Neural cell (in vitro differentiated cells): ENCODE data around the gene SH3PXD2A.

Experiments
- POLR2AphosphoS5 ChIP-seq: IDR thresholded peaks from 2 replicates; pipeline ENCODE4 v1.6.1; 2012
- SMC3 ChIP-seq: fragments of 450-650 bp; conservative IDR thresholded peaks from 2 replicates; pipeline ENCODE4 v1.6.1; 2014; ENCODE audit warnings: antibody characterized with exemption, mild to moderate bottlenecking, moderate library complexity; ENCODE audit not compliant: poor library complexity
- TF ChIP-seq, protein P1 (sequence below): fragments of 450-650 bp; IDR thresholded peaks from 2 replicates; pipeline ENCODE4 v1.5.1; 2014; ENCODE audit warnings: antibody characterized with exemption, mild to moderate bottlenecking, moderate library complexity; ENCODE audit not compliant: poor library complexity, severe bottlenecking
- TF ChIP-seq, protein P2 (sequence below): IDR thresholded peaks from 2 replicates; pipeline ENCODE4 v1.6.1; 2012; ENCODE audit warnings: borderline replicate concordance

DNA sequence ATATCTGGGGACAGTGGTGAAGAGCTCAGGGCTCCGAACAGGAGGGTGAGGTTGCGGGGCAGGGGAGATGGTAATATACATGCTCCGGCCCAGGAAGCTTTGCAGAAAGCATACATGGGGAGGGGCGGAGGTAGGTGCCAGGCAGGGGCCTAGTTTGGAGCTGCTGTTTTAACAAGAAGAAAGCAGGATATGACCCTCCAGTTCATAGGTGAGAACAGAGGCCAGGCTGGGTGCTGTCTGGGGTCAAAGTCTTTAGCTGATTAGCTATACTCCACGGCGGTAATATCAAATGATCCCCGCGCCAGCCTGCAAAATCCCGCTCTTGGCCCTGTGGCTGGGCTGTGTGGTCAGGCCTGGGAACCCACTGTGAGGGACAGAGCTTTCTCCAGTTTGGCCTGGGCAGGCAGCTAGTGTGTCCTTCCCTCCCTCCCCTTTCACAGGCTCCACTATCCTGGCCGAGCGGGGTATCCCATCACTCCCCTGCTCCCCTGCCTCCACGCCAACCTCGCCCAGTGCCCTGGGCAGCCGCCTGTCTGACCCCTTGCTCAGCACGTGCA is 266.2 kb downstream of the SH3PXD2A start:
- TF ChIP-seq, protein P1, sequence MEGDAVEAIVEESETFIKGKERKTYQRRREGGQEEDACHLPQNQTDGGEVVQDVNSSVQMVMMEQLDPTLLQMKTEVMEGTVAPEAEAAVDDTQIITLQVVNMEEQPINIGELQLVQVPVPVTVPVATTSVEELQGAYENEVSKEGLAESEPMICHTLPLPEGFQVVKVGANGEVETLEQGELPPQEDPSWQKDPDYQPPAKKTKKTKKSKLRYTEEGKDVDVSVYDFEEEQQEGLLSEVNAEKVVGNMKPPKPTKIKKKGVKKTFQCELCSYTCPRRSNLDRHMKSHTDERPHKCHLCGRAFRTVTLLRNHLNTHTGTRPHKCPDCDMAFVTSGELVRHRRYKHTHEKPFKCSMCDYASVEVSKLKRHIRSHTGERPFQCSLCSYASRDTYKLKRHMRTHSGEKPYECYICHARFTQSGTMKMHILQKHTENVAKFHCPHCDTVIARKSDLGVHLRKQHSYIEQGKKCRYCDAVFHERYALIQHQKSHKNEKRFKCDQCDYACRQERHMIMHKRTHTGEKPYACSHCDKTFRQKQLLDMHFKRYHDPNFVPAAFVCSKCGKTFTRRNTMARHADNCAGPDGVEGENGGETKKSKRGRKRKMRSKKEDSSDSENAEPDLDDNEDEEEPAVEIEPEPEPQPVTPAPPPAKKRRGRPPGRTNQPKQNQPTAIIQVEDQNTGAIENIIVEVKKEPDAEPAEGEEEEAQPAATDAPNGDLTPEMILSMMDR: no peak
- no peak for TF ChIP-seq SMC3
- no peak for TF ChIP-seq POLR2AphosphoS5
- TF ChIP-seq, protein P2, sequence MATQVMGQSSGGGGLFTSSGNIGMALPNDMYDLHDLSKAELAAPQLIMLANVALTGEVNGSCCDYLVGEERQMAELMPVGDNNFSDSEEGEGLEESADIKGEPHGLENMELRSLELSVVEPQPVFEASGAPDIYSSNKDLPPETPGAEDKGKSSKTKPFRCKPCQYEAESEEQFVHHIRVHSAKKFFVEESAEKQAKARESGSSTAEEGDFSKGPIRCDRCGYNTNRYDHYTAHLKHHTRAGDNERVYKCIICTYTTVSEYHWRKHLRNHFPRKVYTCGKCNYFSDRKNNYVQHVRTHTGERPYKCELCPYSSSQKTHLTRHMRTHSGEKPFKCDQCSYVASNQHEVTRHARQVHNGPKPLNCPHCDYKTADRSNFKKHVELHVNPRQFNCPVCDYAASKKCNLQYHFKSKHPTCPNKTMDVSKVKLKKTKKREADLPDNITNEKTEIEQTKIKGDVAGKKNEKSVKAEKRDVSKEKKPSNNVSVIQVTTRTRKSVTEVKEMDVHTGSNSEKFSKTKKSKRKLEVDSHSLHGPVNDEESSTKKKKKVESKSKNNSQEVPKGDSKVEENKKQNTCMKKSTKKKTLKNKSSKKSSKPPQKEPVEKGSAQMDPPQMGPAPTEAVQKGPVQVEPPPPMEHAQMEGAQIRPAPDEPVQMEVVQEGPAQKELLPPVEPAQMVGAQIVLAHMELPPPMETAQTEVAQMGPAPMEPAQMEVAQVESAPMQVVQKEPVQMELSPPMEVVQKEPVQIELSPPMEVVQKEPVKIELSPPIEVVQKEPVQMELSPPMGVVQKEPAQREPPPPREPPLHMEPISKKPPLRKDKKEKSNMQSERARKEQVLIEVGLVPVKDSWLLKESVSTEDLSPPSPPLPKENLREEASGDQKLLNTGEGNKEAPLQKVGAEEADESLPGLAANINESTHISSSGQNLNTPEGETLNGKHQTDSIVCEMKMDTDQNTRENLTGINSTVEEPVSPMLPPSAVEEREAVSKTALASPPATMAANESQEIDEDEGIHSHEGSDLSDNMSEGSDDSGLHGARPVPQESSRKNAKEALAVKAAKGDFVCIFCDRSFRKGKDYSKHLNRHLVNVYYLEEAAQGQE: no peak
